GM21576 (cell line): Measurements from ENCODE around the gene NAALADL2.
"Not testable (repeated sequence)": the region's sequence is repeated elsewhere in the genome, so short reads cannot be mapped to it uniquely, and the experiment has no call there.

Experiments
- ATAC-seq: cut with Tn5 transposase; IDR thresholded peaks from one replicate; pipeline ENCODE4 v1.9.1; 2021; ENCODE audit warnings: mild to moderate bottlenecking, moderate library complexity; ENCODE audit not compliant: unreplicated experiment

NAALADL2 gene

GRCh38 chr3:175716446-175716845, 857.3 kb downstream of the NAALADL2 start:
- ATAC-seq = no peak

GRCh38 chr3:175726228-175726627, 867.1 kb downstream of the NAALADL2 start:
- ATAC-seq = no peak

- ATAC-seq = no peak
These were observed 869.4 kb downstream of the NAALADL2 start for GRCh38 chr3:175728566-175728965.

GRCh38 chr3:175729466-175729865, 870.3 kb downstream of the NAALADL2 start:
- no peak for ATAC-seq

GRCh38 chr3:175731543-175731942, 872.4 kb downstream of the NAALADL2 start:
- no peak for ATAC-seq

GRCh38 chr3:175732017-175732416, 872.9 kb downstream of the NAALADL2 start:
- no peak for ATAC-seq

GRCh38 chr3:175735866-175736265, 876.7 kb downstream of the NAALADL2 start:
- no peak for ATAC-seq

- ATAC-seq = no peak
These were observed 878.8 kb downstream of the NAALADL2 start for GRCh38 chr3:175737646-175738572.

- ATAC-seq = no peak
These were observed 882.8 kb downstream of the NAALADL2 start for GRCh38 chr3:175741951-175742350.

- ATAC-seq = no peak
These were observed 884.7 kb downstream of the NAALADL2 start for GRCh38 chr3:175743733-175744400.

- no peak for ATAC-seq
These were observed 887.2 kb downstream of the NAALADL2 start for GRCh38 chr3:175746308-175746707.

GRCh38 chr3:175748087-175748730, 889.1 kb downstream of the NAALADL2 start:
- ATAC-seq = no peak

GRCh38 chr3:175749981-175750380, 890.8 kb downstream of the NAALADL2 start:
- ATAC-seq = no peak

- no peak for ATAC-seq
These were observed 892.0 kb downstream of the NAALADL2 start for GRCh38 chr3:175751089-175751488.

- no peak for ATAC-seq
These were observed 904.8 kb downstream of the NAALADL2 start for GRCh38 chr3:175763948-175764347.

- no peak for ATAC-seq
These were observed 905.6 kb downstream of the NAALADL2 start for GRCh38 chr3:175764722-175765121.

- ATAC-seq = no peak
These were observed 911.3 kb downstream of the NAALADL2 start for GRCh38 chr3:175770426-175770825.

- no peak for ATAC-seq
These were observed 918.4 kb downstream of the NAALADL2 start for GRCh38 chr3:175777495-175777894.

GRCh38 chr3:175777965-175778364, 918.8 kb downstream of the NAALADL2 start:
- ATAC-seq = no peak

GRCh38 chr3:175778994-175779393, 919.9 kb downstream of the NAALADL2 start:
- no peak for ATAC-seq

- ATAC-seq = not testable (repeated sequence)
These were observed 928.0 kb downstream of the NAALADL2 start for GRCh38 chr3:175787109-175787508.

GRCh38 chr3:175792245-175792644, 933.1 kb downstream of the NAALADL2 start:
- no peak for ATAC-seq
